NB4 (cell line): ENCODE measurements around the gene PLA2G15.

Experiments used
- CTCF ChIP-seq: IDR thresholded peaks from one replicate; pipeline ENCODE4 v1.5.1; 2012; ENCODE audit warnings: low read depth, low read length
- MAX ChIP-seq: IDR thresholded peaks from 2 replicates; pipeline ENCODE4 v1.6.1; 2011; ENCODE audit warnings: low read depth, low read length
- POLR2A ChIP-seq: IDR thresholded peaks from 2 replicates; pipeline ENCODE4 v1.6.1; 2011; ENCODE audit warnings: mild to moderate bottlenecking; ENCODE audit not compliant: insufficient read length; ENCODE audit errors: extremely low read depth

DNA sequence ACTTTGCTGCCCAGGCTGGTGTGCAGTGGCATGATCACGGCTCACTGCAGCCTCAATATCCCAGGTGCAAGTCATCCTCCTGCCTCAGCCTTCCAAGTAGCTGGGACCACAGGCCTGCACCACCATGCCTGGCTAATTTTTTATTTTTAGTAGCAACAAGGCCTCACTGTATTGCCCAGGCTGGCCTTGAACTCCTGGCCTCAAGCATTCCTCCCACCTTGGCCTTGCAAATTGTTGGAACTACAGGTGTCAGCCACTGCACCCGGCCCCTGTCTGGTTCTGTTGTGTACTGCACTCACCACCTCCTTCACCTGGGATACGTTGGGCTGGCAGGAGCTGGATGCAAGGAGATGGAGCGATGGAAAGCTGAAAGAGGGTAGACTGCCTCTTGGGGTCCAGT, 8.5 kb downstream of the PLA2G15 start:
- TF ChIP-seq CTCF (no peak), MAX (no peak), POLR2A (no peak)
